SK-MEL-5 (cell line): ENCODE measurements around the gene HCFC2. TPM values are rescaled to one million over a fixed set of nuclear protein-coding genes. Genes with fewer than 3 reads are reported as not detected.
"Not testable (repeated sequence)": the region's sequence is repeated elsewhere in the genome, so short reads cannot be mapped to it uniquely, and the experiment has no call there.

Experiments used
- DNase-seq: peaks from one replicate; pipeline ENCODE4 v3.0.0-alpha.2; 2016; ENCODE audit warnings: low read depth, low spot score
- in situ Hi-C: cut with HindIII; loops from 2 replicates; pipeline ENCODE4 v1.10.0; 2016; ENCODE audit warnings: low sequenced_read_pairs, high pct_unique_total_duplicates, low pct_unique_long_range_greater_than_20kb
- polyA plus RNA-seq, 2 experiments: library from polyadenylated mRNA; depleted of rRNA; stranded (reverse); fragments of >200 nt; gene quantifications; 2 replicates each; pipeline ENCODE4 v1.2.3, GENCODE V29; 2015
- total RNA-seq: library from RNA; depleted of rRNA; stranded (reverse); fragments of >200 nt; shearing (Covaris generic); gene quantifications from 2 replicates; pipeline ENCODE4 v1.2.3, GENCODE V29; 2014; rRNA removed

Gene HCFC2
- 9.4 and 10.8 TPM in 2 replicates for total RNA-seq
- polyA plus RNA-seq (2015; cell fraction: cytosol; rRNA removed), result 5.9 TPM in 2 replicates
- polyA plus RNA-seq (2015; cell fraction: nucleus; rRNA removed), result 21.7 and 28.7 TPM in 2 replicates

- peak; percentile 83 for DNase-seq
- in situ Hi-C loops, result no loop called here
These were observed at the start of gene HCFC2 for GRCh38 chr12:104064031-104064841. TSS of gene HCFC2 (plus strand) at chr12:104064531. CDS start at chr12:104064561, 30 bp downstream.

GRCh38 chr12:104021862-104022261 lies 42.5 kb upstream of the HCFC2 start:
- in situ Hi-C loops, DNase-seq: not testable (repeated sequence)

- in situ Hi-C loops, result no loop called here
These were observed 41.5 kb upstream of the HCFC2 start for GRCh38 chr12:104022786-104023185.

GRCh38 chr12:104023710-104024109 lies 40.6 kb upstream of the HCFC2 start:
- in situ Hi-C loops, result no loop called here

More at GRCh38 chr12:104022786-104023185, 41.5 kb upstream of the HCFC2 start:
- DNase-seq, result no peak

GRCh38 chr12:104024348-104024747 lies 40.0 kb upstream of the HCFC2 start:
- in situ Hi-C loops, result no loop called here
- DNase-seq, result no peak

More at GRCh38 chr12:104023710-104024109, 40.6 kb upstream of the HCFC2 start:
- no peak for DNase-seq

- in situ Hi-C loops, result no loop called here
- DNase-seq, result no peak
These were observed 38.6 kb upstream of the HCFC2 start for GRCh38 chr12:104025771-104026170.

- in situ Hi-C loops, result no loop called here
- peak; percentile 97 for DNase-seq
These were observed 37.3 kb upstream of the HCFC2 start for GRCh38 chr12:104026841-104027599.

GRCh38 chr12:104030596-104030995 lies 33.7 kb upstream of the HCFC2 start:
- in situ Hi-C loops, DNase-seq: not testable (repeated sequence)

- DNase-seq, in situ Hi-C loops: not testable (repeated sequence)
These were observed 28.2 kb upstream of the HCFC2 start for GRCh38 chr12:104036143-104036542.

- DNase-seq, in situ Hi-C loops: not testable (repeated sequence)
These were observed 24.6 kb upstream of the HCFC2 start for GRCh38 chr12:104039769-104040168.

- no peak for DNase-seq
- in situ Hi-C loops, result no loop called here
These were observed 21.8 kb upstream of the HCFC2 start for GRCh38 chr12:104042580-104042979.

- in situ Hi-C loops, result no loop called here
- no peak for DNase-seq
These were observed 20.2 kb upstream of the HCFC2 start for GRCh38 chr12:104044158-104044557.

- no peak for DNase-seq
- in situ Hi-C loops, result no loop called here
These were observed 18.0 kb upstream of the HCFC2 start for GRCh38 chr12:104046306-104046705.

- in situ Hi-C loops, result no loop called here
These were observed 16.2 kb upstream of the HCFC2 start for GRCh38 chr12:104048162-104048561.

GRCh38 chr12:104048811-104049210 lies 15.5 kb upstream of the HCFC2 start:
- no peak for DNase-seq
- in situ Hi-C loops, result no loop called here

More at GRCh38 chr12:104048162-104048561, 16.2 kb upstream of the HCFC2 start:
- no peak for DNase-seq

GRCh38 chr12:104049278-104049902 lies 14.9 kb upstream of the HCFC2 start:
- DNase-seq, result no peak
- in situ Hi-C loops, result no loop called here

- in situ Hi-C loops, result no loop called here
- DNase-seq, result no peak
These were observed 14.4 kb upstream of the HCFC2 start, which contains the start of gene GLT8D2 for GRCh38 chr12:104049903-104050356. TSS of gene GLT8D2 (minus strand) at chr12:104050187. CDS start at chr12:104019648, 30,539 bp downstream.

- in situ Hi-C loops, result no loop called here
- no peak for DNase-seq
These were observed 13.9 kb upstream of the HCFC2 start for GRCh38 chr12:104050436-104050835.
